WERI-Rb-1 (cell line): ENCODE results near the gene SMIM24.

ENCODE experiments used
- DNase-seq: peaks from one replicate; pipeline ENCODE4 v3.0.0-alpha.2; 2020
- H3K27ac ChIP-seq: fragments of 250-450 bp; sonication (Bioruptor Pico); 2 replicates; pipeline ENCODE4 v1.5.1; 2020; ENCODE audit warnings: mild to moderate bottlenecking, moderate library complexity
- H3K27me3 ChIP-seq: fragments of 250-450 bp; sonication (Bioruptor Pico); 2 replicates; pipeline ENCODE4 v1.5.1; 2021; ENCODE audit warnings: mild to moderate bottlenecking, low read depth, moderate library complexity; ENCODE audit not compliant: insufficient read depth, severe bottlenecking
- H3K36me3 ChIP-seq: fragments of 250-450 bp; sonication (Bioruptor Pico); 2 replicates; pipeline ENCODE4 v1.5.1; 2020; ENCODE audit warnings: mild to moderate bottlenecking, moderate library complexity
- H3K4me3 ChIP-seq: 2 replicates; pipeline ENCODE4 v1.5.1; 2011; ENCODE audit warnings: low read depth, mild to moderate bottlenecking, control low read depth, low read length
- H3K9me3 ChIP-seq: fragments of 250-450 bp; sonication (Bioruptor Pico); 2 replicates; pipeline ENCODE4 v1.5.1; 2021; ENCODE audit warnings: mild to moderate bottlenecking, moderate library complexity; ENCODE audit not compliant: severe bottlenecking
- CTCF ChIP-seq: IDR thresholded peaks from 2 replicates; pipeline ENCODE4 v1.5.1; 2011; ENCODE audit warnings: low read depth, mild to moderate bottlenecking, control low read depth, inconsistent platforms, low read length

Gene SMIM24

GRCh38 chr19:3520166-3521103 lies 40.1 kb upstream of the SMIM24 start:
- no peak overlapping the region for H3K4me3 ChIP-seq
- H3K27me3 ChIP-seq = no peaks in the 10 kb centered on the region
- peaks cover 34% of the 10 kb centered on the region for H3K36me3 ChIP-seq
- DNase-seq = no peak
- no peak overlapping the region for H3K27ac ChIP-seq
- H3K9me3 ChIP-seq = no peaks in the 10 kb centered on the region
- 0 out of 2 replicates have a peak, but pooled peaks have one; percentile 22 for TF ChIP-seq CTCF

GRCh38 chr19:3519126-3519525 lies 38.8 kb upstream of the SMIM24 start:
- no peak for DNase-seq
- no peak for TF ChIP-seq CTCF
- Histone ChIP-seq H3K27me3 (no peaks in the 10 kb centered on the region), H3K36me3 (peaks cover 24% of the 10 kb centered on the region), H3K27ac (no peak overlapping the region), H3K4me3 (no peak overlapping the region), H3K9me3 (no peaks in the 10 kb centered on the region)

- no peaks in the 10 kb centered on the region for H3K27me3 ChIP-seq
- TF ChIP-seq CTCF = no peak
- no peak overlapping the region for H3K4me3 ChIP-seq
- no peak overlapping the region for H3K27ac ChIP-seq
- DNase-seq = no peak
- H3K9me3 ChIP-seq = no peaks in the 10 kb centered on the region
- peaks cover 22% of the 10 kb centered on the region for H3K36me3 ChIP-seq
Measured at GRCh38 chr19:3518659-3519058, 38.3 kb upstream of the SMIM24 start.

GRCh38 chr19:3518255-3518654 lies 37.9 kb upstream of the SMIM24 start:
- H3K4me3 ChIP-seq = no peak overlapping the region
- TF ChIP-seq CTCF = no peak
- H3K9me3 ChIP-seq = no peaks in the 10 kb centered on the region
- no peak overlapping the region for H3K27ac ChIP-seq
- no peaks in the 10 kb centered on the region for H3K27me3 ChIP-seq
- no peak for DNase-seq
- H3K36me3 ChIP-seq = peaks cover 18% of the 10 kb centered on the region

GRCh38 chr19:3517638-3518037 lies 37.3 kb upstream of the SMIM24 start:
- H3K4me3 ChIP-seq = no peak overlapping the region
- DNase-seq = no peak
- H3K36me3 ChIP-seq = peaks cover 15% of the 10 kb centered on the region
- H3K27ac ChIP-seq = no peak overlapping the region
- no peaks in the 10 kb centered on the region for H3K9me3 ChIP-seq
- TF ChIP-seq CTCF = no peak
- H3K27me3 ChIP-seq = no peaks in the 10 kb centered on the region
